ENCODE data around the gene PDLIM5. TPM values are rescaled to one million over a fixed set of nuclear protein-coding genes. Genes with fewer than 3 reads are reported as not detected.

The PDLIM5 gene
- total and polyA plus RNA-seq, 11 donors = 262 to 1,378 (median 1,035) TPM

GRCh38 chr4:94491322-94491721 is 39.6 kb downstream of the PDLIM5 start:
- H3K4me1 ChIP-seq = peaks cover 9 to 81% (median 41%) of the 10 kb centered on the region in 12 donors

GRCh38 chr4:94495408-94495807 is 43.7 kb downstream of the PDLIM5 start:
- ATAC-seq (peak; percentile 3 to 33 (median 10)), DNase-seq (no peak)
- TF ChIP-seq CTCF (IDR thresholded peaks at IDR 0.05) = no peak
- no peak for TF ChIP-seq POLR2A (IDR thresholded peaks at IDR 0.05)
- peaks cover 5 to 80% (median 47%) of the 10 kb centered on the region in 12 donors for H3K4me1 ChIP-seq
- H3K36me3 ChIP-seq = peaks cover 0 to 14% (median 0%) of the 10 kb centered on the region in 9 donors
- H3K4me3 ChIP-seq = no peak overlapping the region
- peak overlapping the region in 1 of 12 donors; percentile 5 for H3K27ac ChIP-seq
- H3K9me3 ChIP-seq = no peaks in the 10 kb centered on the region
- intact Hi-C loops (cut with DNase I) = no loop called here
- 62 to 70% (median 67%) methylated on average over 2 of the region's 2 CpGs for WGBS, 4 donors
- H3K27me3 ChIP-seq = no peaks in the 10 kb centered on the region

More at GRCh38 chr4:94491322-94491721, 39.6 kb downstream of the PDLIM5 start:
- H3K27ac ChIP-seq = peak overlapping the region in 5 of 12 donors; percentile 13 to 56 (median 19)
- TF ChIP-seq CTCF (IDR thresholded peaks at IDR 0.05) (no peak), POLR2A (IDR thresholded peaks at IDR 0.05) (no peak)
- H3K4me3 ChIP-seq = no peak overlapping the region
- H3K36me3 ChIP-seq = peaks cover 0 to 12% (median 0%) of the 10 kb centered on the region in 9 donors
- DNase-seq (no peak), ATAC-seq (no peak)
- intact Hi-C loops (cut with DNase I) = no loop called here
- H3K27me3 ChIP-seq = no peaks in the 10 kb centered on the region
- H3K9me3 ChIP-seq = no peaks in the 10 kb centered on the region
- 29 to 38% (median 32%) methylated on average over 2 of the region's 2 CpGs for WGBS, 4 donors

GRCh38 chr4:94497690-94498089 is 45.9 kb downstream of the PDLIM5 start:
- no peaks in the 10 kb centered on the region for H3K27me3 ChIP-seq
- WGBS, 4 donors = 40 to 58% (median 50%) methylated on average over 2 of the region's 2 CpGs
- no peak overlapping the region for H3K4me3 ChIP-seq
- no peak for DNase-seq
- peaks cover 0 to 14% (median 0%) of the 10 kb centered on the region in 9 donors for H3K36me3 ChIP-seq
- no peak for ATAC-seq
- peak overlapping the region in 1 of 12 donors; percentile 6 for H3K27ac ChIP-seq
- no peak for TF ChIP-seq POLR2A (IDR thresholded peaks at IDR 0.05)
- TF ChIP-seq CTCF (IDR thresholded peaks at IDR 0.05) = no peak
- no peaks in the 10 kb centered on the region for H3K9me3 ChIP-seq
- intact Hi-C loops (cut with DNase I) = no loop called here
- peaks cover 0 to 78% (median 46%) of the 10 kb centered on the region in 12 donors for H3K4me1 ChIP-seq

GRCh38 chr4:94498502-94498901 is 46.8 kb downstream of the PDLIM5 start:
- H3K4me1 ChIP-seq = peaks cover 0 to 80% (median 50%) of the 10 kb centered on the region in 12 donors
- ATAC-seq (no peak), DNase-seq (no peak)
- H3K27ac ChIP-seq = no peak overlapping the region
- no peak overlapping the region for H3K4me3 ChIP-seq
- TF ChIP-seq POLR2A (IDR thresholded peaks at IDR 0.05) (no peak), CTCF (IDR thresholded peaks at IDR 0.05) (no peak)
- H3K36me3 ChIP-seq = peaks cover 0 to 14% (median 0%) of the 10 kb centered on the region in 9 donors
- no peaks in the 10 kb centered on the region for H3K9me3 ChIP-seq
- H3K27me3 ChIP-seq = no peaks in the 10 kb centered on the region
- intact Hi-C loops (cut with DNase I) = no loop called here
- WGBS, 4 donors = 44 to 59% (median 49%) methylated on average over 1 of the region's 1 CpG
